GM12878 (cell line): Measurements from ENCODE around the gene UBA6. TPM values are rescaled to one million over a fixed set of nuclear protein-coding genes. Genes with fewer than 3 reads are reported as not detected.

ENCODE experiments used
- ATAC-seq: fragments of 200-7000 bp; cut with Tn5 transposase; 3 replicates; pipeline ENCODE4 v1.9.1; 2020; ENCODE audit warnings: mild to moderate bottlenecking, moderate library complexity
- BruUV-seq: library from RNA; stranded (reverse); fragments of 400-500 nt; replicated peaks from 2 replicates; lab custom pipeline; 2021; lab: Mats Ljungman, UMichigan
- CTCF ChIA-PET: fragments of 300-600 bp; sonication (Branson Sonifier 250); formaldehyde crosslinking; extraction: SDS; loops from one replicate; lab custom pipeline; 2021; ENCODE audit warnings: inconsistent platforms; lab: Yijun Ruan, JAX
- POLR2A ChIA-PET: fragments of 350-600 bp; formaldehyde crosslinking; extraction: SDS; loops from one replicate; lab custom pipeline; 2021; ENCODE audit warnings: inconsistent platforms; lab: Charles Lee
- RAD21 ChIA-PET: fragments of 300-600 bp; sonication (Branson Sonifier 250); formaldehyde crosslinking; loops from one replicate; lab custom pipeline; 2023; ENCODE audit warnings: antibody characterized with exemption; ENCODE audit not compliant: unreplicated experiment; lab: Charles Lee
- SMC1A ChIA-PET: fragments of 300-600 bp; sonication (Branson Sonifier 250); formaldehyde crosslinking; loops from one replicate; lab custom pipeline; 2023; ENCODE audit not compliant: unreplicated experiment, uncharacterized antibody; lab: Charles Lee
- DNase-seq: peaks from one replicate; pipeline ENCODE4 v3.0.0-alpha.2; 2011; ENCODE audit warnings: low read depth, low spot score
- FAIRE-seq: peaks from 3 replicates; lab custom pipeline; 2011; peaks lifted over from hg19 to GRCh38; lab: Jason Lieb, UNC
- H2AFZ ChIP-seq: 2 replicates; pipeline ENCODE4 v1.6.0; 2011; ENCODE audit warnings: low read depth, low read length, control low read depth; ENCODE audit not compliant: control insufficient read depth
- H3K27ac ChIP-seq: 2 replicates; pipeline ENCODE4 v1.5.1; 2011; ENCODE audit warnings: control low read depth; ENCODE audit not compliant: control insufficient read depth, insufficient read depth
- H3K27me3 ChIP-seq, 2 experiments: replicated peaks in 1 of 2; 2 replicates each; pipeline versions ENCODE4 v1.6.0 to v1.6.1; 2011; ENCODE audit warnings: low read length in 1 of 2; ENCODE audit not compliant: control insufficient read depth in 2 of 2, insufficient read depth in 2 of 2
- H3K36me3 ChIP-seq, 2 experiments: 2 replicates each; pipeline ENCODE4 v1.5.1; 2011; ENCODE audit warnings: low read length in 1 of 2; ENCODE audit not compliant: control insufficient read depth in 2 of 2, insufficient read depth in 2 of 2
- H3K4me1 ChIP-seq: 2 replicates; pipeline ENCODE4 v1.6.1; 2011; ENCODE audit warnings: mild to moderate bottlenecking, low read length, moderate library complexity, mixed read lengths; ENCODE audit not compliant: control insufficient read depth, insufficient read depth
- H3K4me2 ChIP-seq: 2 replicates; pipeline ENCODE4 v1.6.0; 2011; ENCODE audit warnings: control low read depth; ENCODE audit not compliant: control insufficient read depth, insufficient read depth
- H3K4me3 ChIP-seq: fragments of 200-600 bp; sonication (generic); 2 replicates; pipeline ENCODE4 v1.5.1; 2016
- H3K79me2 ChIP-seq: 2 replicates; pipeline ENCODE4 v1.6.0; 2011; ENCODE audit warnings: low read length; ENCODE audit not compliant: control insufficient read depth, insufficient read depth
- H3K9ac ChIP-seq: 2 replicates; pipeline ENCODE4 v1.8.0; 2011; ENCODE audit warnings: low read length, control low read depth, mixed read lengths; ENCODE audit not compliant: control insufficient read depth, insufficient read depth
- H3K9me3 ChIP-seq: replicated peaks from 3 replicates; pipeline ENCODE4 v1.5.1; 2011; ENCODE audit warnings: mild to moderate bottlenecking, low read length; ENCODE audit not compliant: control insufficient read depth, insufficient read depth
- H4K20me1 ChIP-seq: 2 replicates; pipeline ENCODE4 v1.6.0; 2011; ENCODE audit not compliant: control insufficient read depth, insufficient read depth
- ATF7 ChIP-seq: fragments of 450-650 bp; IDR thresholded peaks from 2 replicates; pipeline ENCODE4 v1.6.1; 2016; ENCODE audit warnings: low read depth, mild to moderate bottlenecking
- HDGF ChIP-seq: fragments of 450-650 bp; IDR thresholded peaks from 2 replicates; pipeline ENCODE4 v1.6.1; 2016; ENCODE audit warnings: antibody characterized with exemption
- MYC ChIP-seq: IDR thresholded peaks from 2 replicates; pipeline ENCODE4 v1.6.1; 2011; ENCODE audit warnings: mild to moderate bottlenecking, low read length, moderate library complexity, inconsistent platforms; ENCODE audit not compliant: insufficient read depth, insufficient replicate concordance, insufficient read length, severe bottlenecking
- NBN ChIP-seq: fragments of 450-650 bp; IDR thresholded peaks from 2 replicates; pipeline ENCODE4 v1.6.1; 2016
- NFXL1 ChIP-seq: fragments of 450-650 bp; IDR thresholded peaks from 2 replicates; pipeline ENCODE4 v1.6.1; 2017; ENCODE audit warnings: antibody characterized with exemption, mild to moderate bottlenecking, borderline replicate concordance
- PML ChIP-seq: IDR thresholded peaks from 2 replicates; pipeline ENCODE4 v1.6.1; 2012; ENCODE audit warnings: low read length, inconsistent platforms
- RFX5 ChIP-seq: IDR thresholded peaks from 2 replicates; pipeline ENCODE4 v1.6.1; 2011; ENCODE audit warnings: low read depth, low read length, improper control_type of control experiment
- SMAD1 ChIP-seq: fragments of 450-650 bp; IDR thresholded peaks from 2 replicates; pipeline ENCODE4 v1.6.1; 2018; ENCODE audit warnings: mild to moderate bottlenecking, low read depth; ENCODE audit not compliant: partially characterized antibody
- TAF1 ChIP-seq: IDR thresholded peaks from 2 replicates; pipeline ENCODE4 v1.6.1; 2011; ENCODE audit warnings: mild to moderate bottlenecking, low read depth, low read length, borderline replicate concordance
- TCF7 ChIP-seq: IDR thresholded peaks from 2 replicates; pipeline ENCODE4 v1.6.1; 2014; ENCODE audit warnings: antibody characterized with exemption, borderline replicate concordance
- YY1 ChIP-seq: IDR thresholded peaks from 2 replicates; pipeline ENCODE4 v1.6.1; 2011; ENCODE audit warnings: low read depth, mild to moderate bottlenecking, low read length
- WGBS: methylation state at CpG from one replicate; pipeline ENCODE4 v1.1.6; 2016; ENCODE audit warnings: low lambda C conversion rate; ENCODE audit not compliant: insufficient replicate concordance, insufficient coverage; ENCODE audit errors: missing lambda C conversion rate; 5-methylcytosine and 5-hydroxymethylcytosine counted together
- in situ Hi-C: fragments of 300-500 bp; cut with MboI; formaldehyde crosslinking; loops from 9 replicates; pipeline ENCODE4 v1.14.3; 2018; ENCODE audit warnings: mixed read lengths
- intact Hi-C: fragments of 100-400 bp; cut with micrococcal nuclease; formaldehyde crosslinking; loops from one replicate; pipeline ENCODE4 v1.14.2; 2022; ENCODE audit not compliant: unreplicated experiment
- polyA plus RNA-seq, 11 experiments: library from polyadenylated mRNA; depleted of rRNA in 4 of 11; unstranded in 6 of 11; stranded (reverse) in 5 of 11; fragments of >200 nt; fragmentation: Nextera tagmentation in 4 of 11; fragmentation: Illumina TruSeq in 1 of 11; extraction: Ambion mirVana in 4 of 11; extraction: Trizol in 1 of 11; gene quantifications; 1 replicate in 1 of 11; 2 replicates in 10 of 11; pipeline versions ENCODE4 v1.2.1 to v1.2.3, GENCODE V29; 2011 to 2016; ENCODE audit warnings: inconsistent platforms in 2 of 11, missing spikeins in 2 of 11, low read depth in 1 of 11
- total RNA-seq, 4 experiments: library from RNA; depleted of rRNA in 3 of 4; stranded (reverse); fragments of >200 nt in 3 of 4; fragmentation: Illumina TruSeq in 1 of 4; extraction: Trizol in 1 of 4; gene quantifications; 2 replicates each; pipeline versions ENCODE4 v1.2.1 to v1.2.3, GENCODE V29; 2013 to 2021
- TF ChIP-seq, protein P1 (sequence below): fragments of 450-650 bp; IDR thresholded peaks from 2 replicates; pipeline ENCODE4 v1.6.1; 2016; ENCODE audit warnings: mild to moderate bottlenecking
- TF ChIP-seq, protein P2 (sequence below): IDR thresholded peaks from 2 replicates; pipeline ENCODE4 v1.6.1; 2011; ENCODE audit warnings: mild to moderate bottlenecking, low read depth, low read length, moderate library complexity; ENCODE audit not compliant: insufficient replicate concordance
- TF ChIP-seq, protein P3 (sequence below): IDR thresholded peaks from 2 replicates; pipeline ENCODE4 v1.6.1; 2011; ENCODE audit warnings: borderline replicate concordance, low read depth, mild to moderate bottlenecking, moderate library complexity, mixed read lengths, low read length; ENCODE audit not compliant: insufficient read depth; ENCODE audit errors: extremely low read length
- TF ChIP-seq, protein P4 (sequence below), 3 experiments: IDR thresholded peaks in 2 of 3; conservative IDR thresholded peaks in 1 of 3; 2 replicates each; pipeline ENCODE4 v1.5.1; 2011; ENCODE audit warnings: low read depth in 3 of 3, low read length in 3 of 3, mild to moderate bottlenecking in 3 of 3, control low read depth in 2 of 3, moderate library complexity in 2 of 3, inconsistent platforms in 1 of 3, mixed read lengths in 1 of 3; ENCODE audit not compliant: control insufficient read depth in 2 of 3, insufficient read depth in 1 of 3; ENCODE audit errors: extremely low read depth in 1 of 3
- TF ChIP-seq, protein P5 (sequence below): IDR thresholded peaks from 2 replicates; pipeline ENCODE4 v1.6.1; 2011; ENCODE audit warnings: low read depth, low read length, improper control_type of control experiment, borderline replicate concordance

Gene UBA6
- total and polyA plus RNA-seq, 10 of the 15 experiments (the other 5 are each of a cell fraction or from before 2014, with no cell fraction given) = 7.9 to 70.6 (median 34.7) TPM

DNA sequence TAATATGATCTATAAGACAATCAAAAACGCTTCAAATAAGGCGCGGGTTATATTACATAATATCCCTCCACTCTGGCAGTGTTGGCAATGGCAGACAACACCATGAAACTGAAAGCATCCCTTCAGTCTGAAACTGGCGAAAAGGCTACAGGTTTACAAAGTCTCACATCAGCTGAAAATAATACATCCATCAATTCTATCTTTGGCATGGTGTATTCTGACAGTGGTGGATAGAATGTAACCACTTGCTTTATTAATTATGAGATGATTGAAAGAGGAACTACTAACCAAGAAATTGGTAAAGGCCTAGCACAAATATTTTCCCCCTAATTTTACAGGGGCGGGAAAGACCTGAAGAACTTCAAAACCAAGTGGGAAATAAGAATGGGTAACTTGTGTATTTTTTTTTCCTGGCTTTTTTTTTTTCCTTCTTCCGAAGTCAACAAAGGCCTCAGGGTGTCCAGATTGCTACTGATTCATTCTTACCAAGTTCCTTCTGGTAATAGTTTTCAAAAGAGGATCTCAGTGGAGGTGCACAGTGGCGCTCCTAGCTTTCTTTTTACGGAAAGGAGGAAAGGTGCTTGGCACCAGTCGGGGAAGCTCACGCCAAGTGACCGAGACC lies 728 bp downstream of the UBA6 start:
- H3K4me3 ChIP-seq = peak overlapping the region; percentile 77
- FAIRE-seq (no peak), DNase-seq (no peak), ATAC-seq (peak; percentile 56)
- peak overlapping the region; percentile 70 for H3K4me2 ChIP-seq
- H3K9me3 ChIP-seq = peaks cover 7% of the 10 kb centered on the region
- TSS peak; percentile 71 for BruUV-seq
- ChIA-PET POLR2A (interaction anchor here (0.8 to 3.3 kb wide), 5 partner anchors 10 to 156 kb away, joined by 3 to 18 read pairs (median 4); partner anchors contain the start of gene CENPC), RAD21 (interaction anchor here (0.6 to 1.7 kb wide), 12 partner anchors 9 to 280 kb away, joined by 3 to 8 read pairs (median 4); partner anchors contain the start of genes CENPC and STAP1), CTCF (interaction anchor here (0.5 to 3.5 kb wide), 16 partner anchors 9 to 156 kb away, joined by 3 to 18 read pairs (median 4); partner anchors contain the start of genes CENPC and STAP1), SMC1A (interaction anchor here (1.0 to 5.1 kb wide), 9 partner anchors 9 to 156 kb away, joined by 3 to 33 read pairs (median 5); no protein-coding TSS in a partner anchor)
- intact Hi-C loops = loop anchor here (5.0 kb wide), 1 partner anchor 647 kb away; no protein-coding TSS in a partner anchor
- H3K79me2 ChIP-seq = peaks cover 75% of the 10 kb centered on the region
- WGBS = 2% methylated on average over 11 of the region's 11 CpGs
- no peaks in the 10 kb centered on the region for H3K4me1 ChIP-seq
- no peaks in the 10 kb centered on the region for H4K20me1 ChIP-seq
- peak overlapping the region; percentile 98 for H3K9ac ChIP-seq
- H3K27ac ChIP-seq = peak overlapping the region; percentile 95
- in situ Hi-C loops = loop anchor here (10.0 kb wide), 1 partner anchor 645 kb away; no protein-coding TSS in a partner anchor
- H2AFZ ChIP-seq = peak overlapping the region; percentile 93
- H3K27me3 ChIP-seq = no peaks in the 10 kb centered on the region
- peaks cover 0 to 6% of the 10 kb centered on the region in 2 experiments; a peak in 1 of 4 replicates for H3K36me3 ChIP-seq
- TF ChIP-seq, protein P1, sequence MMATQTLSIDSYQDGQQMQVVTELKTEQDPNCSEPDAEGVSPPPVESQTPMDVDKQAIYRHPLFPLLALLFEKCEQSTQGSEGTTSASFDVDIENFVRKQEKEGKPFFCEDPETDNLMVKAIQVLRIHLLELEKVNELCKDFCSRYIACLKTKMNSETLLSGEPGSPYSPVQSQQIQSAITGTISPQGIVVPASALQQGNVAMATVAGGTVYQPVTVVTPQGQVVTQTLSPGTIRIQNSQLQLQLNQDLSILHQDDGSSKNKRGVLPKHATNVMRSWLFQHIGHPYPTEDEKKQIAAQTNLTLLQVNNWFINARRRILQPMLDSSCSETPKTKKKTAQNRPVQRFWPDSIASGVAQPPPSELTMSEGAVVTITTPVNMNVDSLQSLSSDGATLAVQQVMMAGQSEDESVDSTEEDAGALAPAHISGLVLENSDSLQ = peak; percentile 77
- TF ChIP-seq PML = peak; percentile 44; the same call in 1 of the 2 replicates
- no peak for TF ChIP-seq NFXL1
- no peak for TF ChIP-seq NBN
- TF ChIP-seq, protein P2, sequence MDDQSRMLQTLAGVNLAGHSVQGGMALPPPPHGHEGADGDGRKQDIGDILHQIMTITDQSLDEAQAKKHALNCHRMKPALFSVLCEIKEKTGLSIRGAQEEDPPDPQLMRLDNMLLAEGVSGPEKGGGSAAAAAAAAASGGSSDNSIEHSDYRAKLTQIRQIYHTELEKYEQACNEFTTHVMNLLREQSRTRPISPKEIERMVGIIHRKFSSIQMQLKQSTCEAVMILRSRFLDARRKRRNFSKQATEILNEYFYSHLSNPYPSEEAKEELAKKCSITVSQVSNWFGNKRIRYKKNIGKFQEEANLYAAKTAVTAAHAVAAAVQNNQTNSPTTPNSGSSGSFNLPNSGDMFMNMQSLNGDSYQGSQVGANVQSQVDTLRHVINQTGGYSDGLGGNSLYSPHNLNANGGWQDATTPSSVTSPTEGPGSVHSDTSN = no peak
- no peak for TF ChIP-seq RFX5
- TF ChIP-seq, protein P3, sequence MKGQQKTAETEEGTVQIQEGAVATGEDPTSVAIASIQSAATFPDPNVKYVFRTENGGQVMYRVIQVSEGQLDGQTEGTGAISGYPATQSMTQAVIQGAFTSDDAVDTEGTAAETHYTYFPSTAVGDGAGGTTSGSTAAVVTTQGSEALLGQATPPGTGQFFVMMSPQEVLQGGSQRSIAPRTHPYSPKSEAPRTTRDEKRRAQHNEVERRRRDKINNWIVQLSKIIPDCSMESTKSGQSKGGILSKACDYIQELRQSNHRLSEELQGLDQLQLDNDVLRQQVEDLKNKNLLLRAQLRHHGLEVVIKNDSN = no peak
- TF ChIP-seq HDGF = no peak
- TF ChIP-seq, protein P4, sequence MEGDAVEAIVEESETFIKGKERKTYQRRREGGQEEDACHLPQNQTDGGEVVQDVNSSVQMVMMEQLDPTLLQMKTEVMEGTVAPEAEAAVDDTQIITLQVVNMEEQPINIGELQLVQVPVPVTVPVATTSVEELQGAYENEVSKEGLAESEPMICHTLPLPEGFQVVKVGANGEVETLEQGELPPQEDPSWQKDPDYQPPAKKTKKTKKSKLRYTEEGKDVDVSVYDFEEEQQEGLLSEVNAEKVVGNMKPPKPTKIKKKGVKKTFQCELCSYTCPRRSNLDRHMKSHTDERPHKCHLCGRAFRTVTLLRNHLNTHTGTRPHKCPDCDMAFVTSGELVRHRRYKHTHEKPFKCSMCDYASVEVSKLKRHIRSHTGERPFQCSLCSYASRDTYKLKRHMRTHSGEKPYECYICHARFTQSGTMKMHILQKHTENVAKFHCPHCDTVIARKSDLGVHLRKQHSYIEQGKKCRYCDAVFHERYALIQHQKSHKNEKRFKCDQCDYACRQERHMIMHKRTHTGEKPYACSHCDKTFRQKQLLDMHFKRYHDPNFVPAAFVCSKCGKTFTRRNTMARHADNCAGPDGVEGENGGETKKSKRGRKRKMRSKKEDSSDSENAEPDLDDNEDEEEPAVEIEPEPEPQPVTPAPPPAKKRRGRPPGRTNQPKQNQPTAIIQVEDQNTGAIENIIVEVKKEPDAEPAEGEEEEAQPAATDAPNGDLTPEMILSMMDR (IDR thresholded peaks at IDR 0.05 in 2 of 3, conservative IDR thresholded peaks at IDR 0.05 in 1 of 3; ENCODE audit: control insufficient read depth in 2 of 3, extremely low read depth in 1 of 3, insufficient read depth in 1 of 3, low read depth in 3 of 3, low read length in 3 of 3) = no peak
- TF ChIP-seq ATF7 = 0 out of 2 replicates have a peak, but pooled peaks have one; percentile 19
- TF ChIP-seq, protein P5, sequence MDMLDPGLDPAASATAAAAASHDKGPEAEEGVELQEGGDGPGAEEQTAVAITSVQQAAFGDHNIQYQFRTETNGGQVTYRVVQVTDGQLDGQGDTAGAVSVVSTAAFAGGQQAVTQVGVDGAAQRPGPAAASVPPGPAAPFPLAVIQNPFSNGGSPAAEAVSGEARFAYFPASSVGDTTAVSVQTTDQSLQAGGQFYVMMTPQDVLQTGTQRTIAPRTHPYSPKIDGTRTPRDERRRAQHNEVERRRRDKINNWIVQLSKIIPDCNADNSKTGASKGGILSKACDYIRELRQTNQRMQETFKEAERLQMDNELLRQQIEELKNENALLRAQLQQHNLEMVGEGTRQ = no peak
- TF ChIP-seq SMAD1 = peak; percentile 49
- TF ChIP-seq YY1 = peak; percentile 50
- TF ChIP-seq TAF1 = no peak
- TF ChIP-seq MYC = no peak
- 0 out of 2 replicates have a peak, but pooled peaks have one; percentile 0 for TF ChIP-seq TCF7
